ENCODE measurements around the gene DIABLO. TPM values are rescaled to one million over a fixed set of nuclear protein-coding genes. Genes with fewer than 3 reads are reported as not detected.

DIABLO gene
- 10 to 100 TPM; 43.4 to 56.7 (median 50.7) TPM for total RNA-seq
- 10 to 100 TPM; 55.5 to 61.3 (median 55.9) TPM for polyA plus RNA-seq

GRCh38 chr12:122225683-122226365 lies at the start of gene DIABLO:
Gene DIABLO, minus strand, starts transcription at chr12:122226052. Its CDS starts 38 bp downstream, at chr12:122226014.
- peak; percentile 100 for DNase-seq
- Histone ChIP-seq H3K9me3 (no peaks in the 10 kb centered on the region), H3K4me3 (peak within 1 kb of the TSS; percentile 74 to 93 (median 84)), H3K36me3 (peaks cover 7 to 49% (median 12%) of the 10 kb centered on the region in 4 donors), H3K27ac (peak within 1 kb of the TSS; percentile 94 to 98 (median 96)), H3K27me3 (no peaks in the 10 kb centered on the region), H3K4me1 (peaks cover 0 to 36% (median 25%) of the 10 kb centered on the region in 4 donors)
- peak; percentile 97 for TF ChIP-seq POLR2A (IDR thresholded peaks at IDR 0.05)
- TF ChIP-seq POLR2AphosphoS5 (IDR thresholded peaks at IDR 0.05) = peak; percentile 99 to 100 (median 99)
- TF ChIP-seq EP300 (IDR thresholded peaks at IDR 0.05) = peak in 1 of 4 donors; percentile 6
- TF ChIP-seq, protein P1, sequence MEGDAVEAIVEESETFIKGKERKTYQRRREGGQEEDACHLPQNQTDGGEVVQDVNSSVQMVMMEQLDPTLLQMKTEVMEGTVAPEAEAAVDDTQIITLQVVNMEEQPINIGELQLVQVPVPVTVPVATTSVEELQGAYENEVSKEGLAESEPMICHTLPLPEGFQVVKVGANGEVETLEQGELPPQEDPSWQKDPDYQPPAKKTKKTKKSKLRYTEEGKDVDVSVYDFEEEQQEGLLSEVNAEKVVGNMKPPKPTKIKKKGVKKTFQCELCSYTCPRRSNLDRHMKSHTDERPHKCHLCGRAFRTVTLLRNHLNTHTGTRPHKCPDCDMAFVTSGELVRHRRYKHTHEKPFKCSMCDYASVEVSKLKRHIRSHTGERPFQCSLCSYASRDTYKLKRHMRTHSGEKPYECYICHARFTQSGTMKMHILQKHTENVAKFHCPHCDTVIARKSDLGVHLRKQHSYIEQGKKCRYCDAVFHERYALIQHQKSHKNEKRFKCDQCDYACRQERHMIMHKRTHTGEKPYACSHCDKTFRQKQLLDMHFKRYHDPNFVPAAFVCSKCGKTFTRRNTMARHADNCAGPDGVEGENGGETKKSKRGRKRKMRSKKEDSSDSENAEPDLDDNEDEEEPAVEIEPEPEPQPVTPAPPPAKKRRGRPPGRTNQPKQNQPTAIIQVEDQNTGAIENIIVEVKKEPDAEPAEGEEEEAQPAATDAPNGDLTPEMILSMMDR (IDR thresholded peaks at IDR 0.05) = no peak
- intact Hi-C loops (cut with DNase I) = loop anchor here (5.0 to 10.0 kb wide), 2 partner anchors 41 to 201 kb away; partner anchors contain the start of genes BCL7A and VPS33A
- 0% methylated on average over 74 of the region's 74 CpGs for WGBS, 2 donors

- Histone ChIP-seq H3K27ac (no peak overlapping the region), H3K27me3 (no peaks in the 10 kb centered on the region), H3K9me3 (no peaks in the 10 kb centered on the region), H3K4me3 (no peak overlapping the region), H3K36me3 (peaks cover 32 to 77% (median 35%) of the 10 kb centered on the region in 4 donors), H3K4me1 (no peaks in the 10 kb centered on the region)
- WGBS, 2 donors = 84 to 95% methylated on average over 8 of the region's 8 CpGs
- intact Hi-C loops (cut with DNase I) = no loop called here
- no peak for DNase-seq
- TF ChIP-seq POLR2A (IDR thresholded peaks at IDR 0.05) (no peak), EP300 (IDR thresholded peaks at IDR 0.05) (no peak), POLR2AphosphoS5 (IDR thresholded peaks at IDR 0.05) (no peak)
- TF ChIP-seq, protein P1 (IDR thresholded peaks at IDR 0.05) = no peak
Observed at GRCh38 chr12:122275459-122275858, 49.6 kb upstream of the DIABLO start.

- H3K4me1 ChIP-seq = peaks cover 0 to 17% (median 12%) of the 10 kb centered on the region in 4 donors
- H3K9me3 ChIP-seq = no peaks in the 10 kb centered on the region
- DNase-seq = peak; percentile 99
- H3K27ac ChIP-seq = peak within 1 kb of the TSS; percentile 87 to 91 (median 90)
- H3K27me3 ChIP-seq = no peaks in the 10 kb centered on the region
- peak; percentile 67 to 91 (median 88) for TF ChIP-seq POLR2AphosphoS5 (IDR thresholded peaks at IDR 0.05)
- peak in 1 of 4 donors; percentile 57 for TF ChIP-seq EP300 (IDR thresholded peaks at IDR 0.05)
- TF ChIP-seq POLR2A (IDR thresholded peaks at IDR 0.05) = peak in 1 of 2 donors; percentile 21
- TF ChIP-seq, protein P1 (IDR thresholded peaks at IDR 0.05) = peak in 1 of 4 experiments; percentile 5
- H3K36me3 ChIP-seq = peaks cover 1 to 37% (median 13%) of the 10 kb centered on the region in 4 donors
- intact Hi-C loops (cut with DNase I) = loop anchor here (5.0 kb wide), 2 partner anchors 39 to 236 kb away; partner anchors contain the start of genes DIABLO and ZCCHC8
- peak within 1 kb of the TSS; percentile 76 to 91 (median 84) for H3K4me3 ChIP-seq
- 0% methylated on average over 56 of the region's 56 CpGs for WGBS, 2 donors
Observed at GRCh38 chr12:122266230-122266901, 40.5 kb upstream of the DIABLO start, which contains the start of gene VPS33A. Gene VPS33A, minus strand, starts transcription at chr12:122266494. Its CDS starts 86 bp downstream, at chr12:122266408.

DNA sequence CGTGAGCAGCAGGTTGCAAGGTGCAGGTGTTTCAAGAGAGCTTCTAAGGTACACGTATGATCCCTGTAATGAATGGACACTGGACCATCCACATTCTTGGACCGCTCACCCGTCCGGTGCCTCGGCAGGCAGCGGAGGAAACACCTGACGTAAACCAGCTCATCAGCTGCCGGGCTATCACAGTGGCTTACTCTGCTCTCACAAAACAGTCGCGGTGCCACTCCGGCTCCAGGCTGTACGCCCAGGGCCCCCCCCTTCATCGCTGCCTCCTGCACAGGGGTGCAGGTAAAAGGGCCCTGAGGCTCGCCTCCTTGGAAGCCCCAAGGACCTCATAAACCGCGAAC lies 40.0 kb upstream of the DIABLO start:
- Histone ChIP-seq H3K27me3 (no peaks in the 10 kb centered on the region), H3K27ac (peak overlapping the region; percentile 87 to 91 (median 90)), H3K4me1 (peaks cover 0 to 17% (median 12%) of the 10 kb centered on the region in 4 donors), H3K9me3 (no peaks in the 10 kb centered on the region), H3K4me3 (peak overlapping the region; percentile 76 to 91 (median 84)), H3K36me3 (peaks cover 0 to 37% (median 16%) of the 10 kb centered on the region in 4 donors)
- intact Hi-C loops (cut with DNase I) = loop anchor here (5.0 kb wide), 2 partner anchors 39 to 236 kb away; partner anchors contain the start of genes DIABLO and ZCCHC8
- no peak for DNase-seq
- 0% methylated on average over 17 of the region's 17 CpGs for WGBS, 2 donors
- TF ChIP-seq POLR2A (IDR thresholded peaks at IDR 0.05) = no peak
- TF ChIP-seq, protein P1 (IDR thresholded peaks at IDR 0.05) = no peak
